ENCODE results near the gene LCP1. TPM values are rescaled to one million over a fixed set of nuclear protein-coding genes. Genes with fewer than 3 reads are reported as not detected.
"Not testable (repeated sequence)": the region's sequence is repeated elsewhere in the genome, so short reads cannot be mapped to it uniquely, and the experiment has no call there.

LCP1 gene
- total and polyA plus RNA-seq, 9 of the 15 experiments (the other 6 are each of a cell fraction or from before 2014, with no cell fraction given): 83.0 to 255 (median 163) TPM

GRCh38 chr13:46229251-46229650, 47.3 kb upstream of the LCP1 start:
- CTCF ChIA-PET (ENCODE audit: low intra/inter-chr PET ratio): no interaction called here
- Histone ChIP-seq H2AFZ (ENCODE audit: low read depth, low read length) (no peak overlapping the region), H3K9me3 (replicated peaks; ENCODE audit: control insufficient read depth, insufficient read depth, low read depth, low read length) (no peaks in the 10 kb centered on the region), H4K20me1 (replicated peaks; ENCODE audit: control insufficient read depth, insufficient read depth, low read length) (no peaks in the 10 kb centered on the region), H3K9ac (ENCODE audit: insufficient read depth in 1 of 2, low read depth in 2 of 2, low read length in 2 of 2) (no peak overlapping the region), H3K79me2 (ENCODE audit: control insufficient read depth, insufficient read depth, low read length) (no peaks in the 10 kb centered on the region), H3K27me3 (ENCODE audit: control insufficient read depth in 2 of 2, insufficient read depth in 2 of 2, low read length in 2 of 2) (no peaks in the 10 kb centered on the region), H3K36me3 (ENCODE audit: control insufficient read depth, insufficient read depth, low read length) (no peaks in the 10 kb centered on the region), H3K27ac (ENCODE audit: extremely low read depth, low read depth, low read length) (no peak overlapping the region), H3K4me2 (ENCODE audit: insufficient read depth, low read length) (no peak overlapping the region), H3K4me1 (replicated peaks in 1 of 2; ENCODE audit: control insufficient read depth in 2 of 2, insufficient read depth in 2 of 2, low read length in 2 of 2) (no peaks in the 10 kb centered on the region), H3K4me3 (no peak overlapping the region), H3K9me1 (ENCODE audit: control insufficient read depth, insufficient read depth, low read length) (no peaks in the 10 kb centered on the region)
- no peak for DNase-seq (ENCODE audit: extremely low read depth in 1 of 4, low spot score in 3 of 4)
- no peak for FAIRE-seq
- WGBS (ENCODE audit: insufficient coverage, low coverage, missing lambda C conversion rate): 5% methylated on average over 2 of the region's 2 CpGs
- POLR2A ChIA-PET: no interaction called here
- no peak for ATAC-seq
- intact Hi-C loops (cut with micrococcal nuclease): no loop called here
- TF ChIP-seq POLR3A (IDR thresholded peaks at IDR 0.05; ENCODE audit: borderline replicate concordance, extremely low read depth, insufficient read depth, insufficient read length): no peak
- in situ Hi-C loops (cut with MboI): no loop called here
- BruUV-seq (replicated peaks): no TSS peak

- H3K4me2 ChIP-seq (ENCODE audit: insufficient read depth, low read length); ATAC-seq; FAIRE-seq; H3K9me1 ChIP-seq (ENCODE audit: control insufficient read depth, insufficient read depth, low read length); H3K27ac ChIP-seq (ENCODE audit: extremely low read depth, low read depth, low read length); H3K4me1 ChIP-seq (replicated peaks in 1 of 2; ENCODE audit: control insufficient read depth in 2 of 2, insufficient read depth in 2 of 2, low read length in 2 of 2); H3K27me3 ChIP-seq (ENCODE audit: control insufficient read depth in 2 of 2, insufficient read depth in 2 of 2, low read length in 2 of 2); H3K36me3 ChIP-seq (ENCODE audit: control insufficient read depth, insufficient read depth, low read length); intact Hi-C loops (cut with micrococcal nuclease); H3K4me3 ChIP-seq; H3K9ac ChIP-seq (ENCODE audit: insufficient read depth in 1 of 2, low read depth in 2 of 2, low read length in 2 of 2); BruUV-seq (replicated peaks); H3K79me2 ChIP-seq (ENCODE audit: control insufficient read depth, insufficient read depth, low read length); H3K9me3 ChIP-seq (replicated peaks; ENCODE audit: control insufficient read depth, insufficient read depth, low read depth, low read length); POLR2A ChIA-PET; H2AFZ ChIP-seq (ENCODE audit: low read depth, low read length); H4K20me1 ChIP-seq (replicated peaks; ENCODE audit: control insufficient read depth, insufficient read depth, low read length); CTCF ChIA-PET (ENCODE audit: low intra/inter-chr PET ratio); in situ Hi-C loops (cut with MboI): not testable (repeated sequence)
- 0% methylated on average over 2 of the region's 2 CpGs for WGBS (ENCODE audit: insufficient coverage, low coverage, missing lambda C conversion rate)
- DNase-seq (ENCODE audit: extremely low read depth in 1 of 4, low spot score in 3 of 4): peak in 1 of 4 experiments; percentile 24
Observed at GRCh38 chr13:46220234-46220633, 38.3 kb upstream of the LCP1 start.

GRCh38 chr13:46214741-46215140, 32.8 kb upstream of the LCP1 start:
- H4K20me1 ChIP-seq (replicated peaks; ENCODE audit: control insufficient read depth, insufficient read depth, low read length); BruUV-seq (replicated peaks); DNase-seq (ENCODE audit: extremely low read depth in 1 of 4, low spot score in 3 of 4); H2AFZ ChIP-seq (ENCODE audit: low read depth, low read length); H3K9ac ChIP-seq (ENCODE audit: insufficient read depth in 1 of 2, low read depth in 2 of 2, low read length in 2 of 2); H3K9me1 ChIP-seq (ENCODE audit: control insufficient read depth, insufficient read depth, low read length); intact Hi-C loops (cut with micrococcal nuclease); H3K36me3 ChIP-seq (ENCODE audit: control insufficient read depth, insufficient read depth, low read length); H3K27ac ChIP-seq (ENCODE audit: extremely low read depth, low read depth, low read length); ATAC-seq; in situ Hi-C loops (cut with MboI); H3K4me3 ChIP-seq; FAIRE-seq; H3K27me3 ChIP-seq (ENCODE audit: control insufficient read depth in 2 of 2, insufficient read depth in 2 of 2, low read length in 2 of 2); POLR2A ChIA-PET; H3K79me2 ChIP-seq (ENCODE audit: control insufficient read depth, insufficient read depth, low read length); H3K4me1 ChIP-seq (replicated peaks in 1 of 2; ENCODE audit: control insufficient read depth in 2 of 2, insufficient read depth in 2 of 2, low read length in 2 of 2); H3K4me2 ChIP-seq (ENCODE audit: insufficient read depth, low read length); H3K9me3 ChIP-seq (replicated peaks; ENCODE audit: control insufficient read depth, insufficient read depth, low read depth, low read length): not testable (repeated sequence)
- 14% methylated on average over 1 of the region's 1 CpG for WGBS (ENCODE audit: insufficient coverage, low coverage, missing lambda C conversion rate)
- CTCF ChIA-PET (ENCODE audit: low intra/inter-chr PET ratio): interaction anchor here (0.6 kb wide), 1 partner anchor 764 kb away, joined by 3 read pairs; no protein-coding TSS in a partner anchor

All from K562 (cell line).